ENCODE data around the gene AGBL1. TPM values are rescaled to one million over a fixed set of nuclear protein-coding genes. Genes with fewer than 3 reads are reported as not detected.

Gene AGBL1
- total RNA-seq, 2 donors from 2014 or later: not detected

DNA sequence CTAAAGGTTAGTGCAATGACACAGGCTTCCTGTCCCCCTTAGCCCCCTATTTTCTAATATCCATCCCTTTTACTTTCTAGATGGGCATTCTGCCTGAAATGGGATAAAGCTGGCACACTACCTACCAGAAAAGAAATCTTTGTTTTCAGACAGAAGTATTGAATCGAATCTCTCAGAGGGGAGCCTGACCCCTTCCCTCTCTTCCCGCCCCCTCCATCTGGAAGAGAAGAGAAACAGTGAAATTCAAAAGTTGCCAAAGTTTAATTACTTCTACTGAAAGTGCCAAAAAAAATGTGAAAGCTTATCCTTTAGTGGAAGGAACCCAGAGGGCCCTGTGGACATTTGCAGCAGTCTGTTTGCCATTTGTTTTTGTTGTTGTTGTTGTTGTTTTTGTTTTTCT lies 523.8 kb downstream of the AGBL1 start:
- H3K27me3 ChIP-seq: no peaks in the 10 kb centered on the region
- H3K4me1 ChIP-seq: no peaks in the 10 kb centered on the region
- no peak overlapping the region for H3K4me3 ChIP-seq
- no peaks in the 10 kb centered on the region for H3K36me3 ChIP-seq
- TF ChIP-seq, protein P1, sequence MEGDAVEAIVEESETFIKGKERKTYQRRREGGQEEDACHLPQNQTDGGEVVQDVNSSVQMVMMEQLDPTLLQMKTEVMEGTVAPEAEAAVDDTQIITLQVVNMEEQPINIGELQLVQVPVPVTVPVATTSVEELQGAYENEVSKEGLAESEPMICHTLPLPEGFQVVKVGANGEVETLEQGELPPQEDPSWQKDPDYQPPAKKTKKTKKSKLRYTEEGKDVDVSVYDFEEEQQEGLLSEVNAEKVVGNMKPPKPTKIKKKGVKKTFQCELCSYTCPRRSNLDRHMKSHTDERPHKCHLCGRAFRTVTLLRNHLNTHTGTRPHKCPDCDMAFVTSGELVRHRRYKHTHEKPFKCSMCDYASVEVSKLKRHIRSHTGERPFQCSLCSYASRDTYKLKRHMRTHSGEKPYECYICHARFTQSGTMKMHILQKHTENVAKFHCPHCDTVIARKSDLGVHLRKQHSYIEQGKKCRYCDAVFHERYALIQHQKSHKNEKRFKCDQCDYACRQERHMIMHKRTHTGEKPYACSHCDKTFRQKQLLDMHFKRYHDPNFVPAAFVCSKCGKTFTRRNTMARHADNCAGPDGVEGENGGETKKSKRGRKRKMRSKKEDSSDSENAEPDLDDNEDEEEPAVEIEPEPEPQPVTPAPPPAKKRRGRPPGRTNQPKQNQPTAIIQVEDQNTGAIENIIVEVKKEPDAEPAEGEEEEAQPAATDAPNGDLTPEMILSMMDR (IDR thresholded peaks at IDR 0.05): no peak
- H3K27ac ChIP-seq: no peak overlapping the region
- no peaks in the 10 kb centered on the region for H3K9me3 ChIP-seq
- DNase-seq (ENCODE audit: low spot score): no peak

- Histone ChIP-seq H3K4me1 (no peaks in the 10 kb centered on the region), H3K9me3 (no peaks in the 10 kb centered on the region), H3K36me3 (no peaks in the 10 kb centered on the region), H3K4me3 (no peak overlapping the region), H3K27ac (no peak overlapping the region), H3K27me3 (no peaks in the 10 kb centered on the region)
- TF ChIP-seq, protein P1 (IDR thresholded peaks at IDR 0.05): no peak
- DNase-seq (ENCODE audit: low spot score): no peak
Measured at GRCh38 chr15:86608461-86609205, 529.0 kb downstream of the AGBL1 start.

DNA sequence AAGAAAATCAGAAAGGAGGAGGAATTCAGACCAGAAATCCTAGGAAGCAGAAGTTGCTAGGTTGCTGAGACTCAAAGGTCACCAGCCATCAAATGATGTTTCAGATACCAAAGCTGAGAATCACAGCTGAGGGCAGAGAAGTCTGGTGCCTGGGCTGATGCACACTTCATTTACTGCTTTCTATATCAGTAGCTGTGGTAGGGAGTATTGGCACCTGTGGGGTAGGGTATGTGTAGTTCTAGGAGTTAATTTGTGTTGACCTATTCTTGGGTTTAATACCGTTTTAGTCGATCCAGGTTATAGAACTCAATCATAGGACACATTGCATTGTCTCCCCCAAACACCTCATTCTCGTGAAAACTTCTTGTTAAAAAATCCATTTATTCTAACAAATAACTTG lies 529.6 kb downstream of the AGBL1 start:
- Histone ChIP-seq H3K4me1 (no peaks in the 10 kb centered on the region), H3K36me3 (no peaks in the 10 kb centered on the region), H3K9me3 (no peaks in the 10 kb centered on the region), H3K27me3 (no peaks in the 10 kb centered on the region), H3K4me3 (no peak overlapping the region), H3K27ac (no peak overlapping the region)
- TF ChIP-seq, protein P1 (IDR thresholded peaks at IDR 0.05): no peak
- no peak for DNase-seq (ENCODE audit: low spot score)

DNA sequence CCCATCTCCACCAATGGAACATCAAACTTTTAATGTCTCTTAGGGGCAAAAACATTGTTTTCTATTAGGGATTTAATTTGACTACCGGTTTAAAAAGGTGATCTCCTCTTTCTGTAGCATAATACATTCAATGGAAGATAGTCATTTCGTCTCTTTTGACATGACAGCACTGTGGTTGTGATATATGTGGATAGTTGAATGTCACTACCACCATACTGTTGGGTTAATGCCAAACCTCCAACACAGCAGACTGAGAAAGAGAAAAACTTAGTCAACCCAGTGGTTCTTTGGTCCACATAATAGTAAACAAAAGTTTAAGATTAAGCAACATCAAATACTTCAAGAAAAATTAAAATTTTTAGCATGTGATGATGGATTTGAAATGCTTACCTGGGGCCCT lies 530.4 kb downstream of the AGBL1 start:
- H3K4me1 ChIP-seq: no peaks in the 10 kb centered on the region
- TF ChIP-seq, protein P1 (IDR thresholded peaks at IDR 0.05): no peak
- no peak overlapping the region for H3K27ac ChIP-seq
- no peaks in the 10 kb centered on the region for H3K9me3 ChIP-seq
- H3K36me3 ChIP-seq: no peaks in the 10 kb centered on the region
- no peak for DNase-seq (ENCODE audit: low spot score)
- no peak overlapping the region for H3K4me3 ChIP-seq
- no peaks in the 10 kb centered on the region for H3K27me3 ChIP-seq

DNA sequence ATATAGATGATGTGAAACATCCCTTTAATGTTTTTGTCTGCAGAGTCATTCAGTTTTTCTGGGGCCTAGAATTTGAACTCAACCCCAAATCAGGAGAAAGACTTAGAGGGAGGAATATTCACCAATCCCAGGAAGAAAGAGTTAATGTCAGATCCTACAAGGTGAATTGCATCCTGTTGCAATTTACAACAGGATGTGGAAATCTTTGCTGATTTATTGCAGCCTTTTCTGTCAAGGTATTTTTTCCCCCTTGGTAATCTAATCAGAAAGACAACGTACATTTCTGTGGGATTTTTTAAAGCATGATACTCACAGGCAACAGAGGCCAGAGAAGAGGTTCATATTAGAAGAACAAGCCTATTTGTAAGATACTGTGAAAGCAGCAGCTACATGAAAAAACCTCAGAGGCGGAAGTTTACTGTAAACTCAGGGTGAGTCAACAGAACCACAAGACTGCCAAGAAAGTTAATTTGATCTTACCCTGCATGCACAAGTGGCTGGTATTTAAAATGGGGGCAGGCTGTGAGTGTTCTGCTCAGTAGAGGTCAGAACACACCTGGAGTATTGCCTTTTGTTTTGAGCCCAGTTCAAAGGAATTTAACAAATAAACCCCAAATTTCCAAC lies 531.9 kb downstream of the AGBL1 start:
- TF ChIP-seq, protein P1 (IDR thresholded peaks at IDR 0.05): no peak
- no peak overlapping the region for H3K27ac ChIP-seq

More for the DNA sequence above, 531.9 kb downstream of the AGBL1 start:
- Histone ChIP-seq H3K9me3 (no peaks in the 10 kb centered on the region), H3K27me3 (no peaks in the 10 kb centered on the region), H3K36me3 (no peaks in the 10 kb centered on the region), H3K4me3 (no peak overlapping the region), H3K4me1 (no peaks in the 10 kb centered on the region)
- DNase-seq (ENCODE audit: low spot score): no peak

Measured in right atrium auricular region (tissue), 2 donors.